ENCODE measurements around the gene ATP6V0E1.

ATP6V0E1 gene

DNA sequence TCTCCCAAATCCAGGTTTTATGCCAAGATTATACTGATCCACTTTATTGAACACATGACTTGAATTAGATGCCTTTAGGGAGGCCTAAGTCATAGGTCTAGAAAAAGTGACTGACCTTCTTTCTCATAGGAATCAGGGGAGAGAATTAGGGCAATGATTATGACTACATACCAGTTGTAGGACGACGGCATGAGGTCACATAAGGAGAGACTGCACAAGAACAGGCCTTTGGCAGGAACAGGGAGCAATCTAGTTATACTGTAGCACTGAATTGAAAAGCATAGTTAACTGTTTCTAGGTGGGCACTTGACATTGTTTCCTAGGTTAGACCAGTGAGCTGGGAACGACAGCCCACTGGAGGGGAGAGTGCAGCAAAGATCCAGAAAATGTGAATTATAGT, 95.3 kb downstream of the ATP6V0E1 start:
- DNase-seq (ENCODE audit: low spot score): no peak
